ENCODE results near the gene PRKCD.

The PRKCD gene

GRCh38 chr3:53230789-53231188, 69.8 kb downstream of the PRKCD start:
- no peak for DNase-seq (ENCODE audit: low read depth in 1 of 2, low spot score in 1 of 2)

DNA sequence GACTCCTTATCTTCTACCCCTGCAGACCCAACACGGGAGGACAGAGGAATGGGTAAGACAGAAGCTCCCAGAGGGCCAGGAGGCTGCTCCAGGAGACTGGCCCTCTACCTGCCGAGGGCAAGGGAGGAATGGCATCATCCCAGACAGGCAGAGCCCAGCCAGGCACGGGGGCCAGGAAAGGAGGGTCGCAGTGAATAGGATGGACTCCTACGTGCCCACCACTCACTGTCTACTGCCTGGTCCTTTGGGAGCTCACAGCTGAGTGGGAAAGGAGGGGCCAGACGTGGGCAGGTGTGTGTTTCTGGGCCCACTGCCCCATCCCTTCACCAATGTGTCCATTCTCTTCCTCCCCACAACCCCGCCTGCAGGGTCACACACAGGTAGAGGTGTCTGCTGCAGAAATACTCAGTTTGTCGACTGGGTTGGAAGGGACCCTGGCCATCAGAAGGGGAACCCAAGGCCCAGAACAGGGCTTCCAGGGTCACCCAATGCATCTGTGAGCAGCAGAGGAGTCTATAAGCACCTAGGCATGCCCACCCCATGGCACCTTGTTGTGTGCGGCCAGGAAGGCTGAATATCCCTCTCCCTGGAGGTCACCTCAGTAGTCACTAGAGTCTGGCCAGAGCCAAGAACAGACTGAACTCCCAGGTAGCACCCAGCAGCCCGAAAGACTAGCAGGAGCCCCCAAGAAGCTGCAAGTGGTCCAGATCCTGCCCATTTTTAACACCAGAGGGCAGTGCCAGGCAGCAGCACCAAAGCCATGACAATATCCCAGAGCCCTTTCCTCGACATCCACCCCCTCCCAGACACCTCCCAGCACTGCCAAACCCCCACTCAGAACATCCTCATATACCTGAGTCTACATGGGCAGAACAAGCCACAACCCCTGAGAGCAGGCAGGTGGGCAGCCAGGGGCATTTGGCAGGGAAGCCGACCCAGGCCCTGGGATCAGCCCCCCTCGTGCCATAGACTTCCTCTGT, 70.8 kb downstream of the PRKCD start:
- no peak for DNase-seq (ENCODE audit: low read depth in 1 of 2, low spot score in 1 of 2)

DNA sequence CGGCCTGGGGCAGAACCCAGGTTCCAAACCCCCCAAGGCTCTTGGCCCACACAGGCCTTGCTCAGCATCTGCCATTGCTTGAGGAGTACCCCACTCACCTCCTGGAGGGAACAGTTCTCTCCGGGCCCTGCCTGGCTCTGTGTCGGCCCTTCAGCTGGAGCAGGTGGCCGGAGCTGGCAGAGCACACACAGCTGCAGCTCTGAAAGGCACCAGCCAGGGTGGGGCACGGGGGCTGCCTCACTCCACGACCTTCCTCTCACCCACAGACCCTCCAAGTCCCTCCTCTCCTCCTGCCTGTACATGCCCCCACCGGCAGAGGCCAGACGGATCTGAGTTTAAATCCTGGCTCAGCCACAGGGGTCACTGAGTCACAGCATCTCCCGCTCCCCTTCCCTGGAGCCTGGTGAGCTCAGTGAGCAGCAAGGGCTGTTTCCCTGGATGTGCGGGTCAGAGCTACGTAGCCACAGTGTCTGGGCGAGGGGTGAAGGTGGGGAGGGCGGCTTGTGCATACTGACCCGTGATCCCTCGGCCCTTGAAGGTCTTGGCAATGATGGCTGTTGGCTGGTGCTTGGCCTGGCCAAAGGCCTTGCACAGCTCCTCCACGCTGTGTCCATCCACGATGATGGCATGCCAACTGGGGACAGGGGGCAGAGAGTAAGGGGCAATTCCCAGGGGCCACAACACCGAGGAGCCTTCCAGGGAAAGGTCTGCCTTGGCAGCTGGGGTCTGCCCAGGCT, 71.8 kb downstream of the PRKCD start:
- DNase-seq (ENCODE audit: low read depth in 1 of 2, low spot score in 1 of 2): no peak

GRCh38 chr3:53234130-53234840, 73.3 kb downstream of the PRKCD start:
- no peak for DNase-seq (ENCODE audit: low read depth in 1 of 2, low spot score in 1 of 2)

DNA sequence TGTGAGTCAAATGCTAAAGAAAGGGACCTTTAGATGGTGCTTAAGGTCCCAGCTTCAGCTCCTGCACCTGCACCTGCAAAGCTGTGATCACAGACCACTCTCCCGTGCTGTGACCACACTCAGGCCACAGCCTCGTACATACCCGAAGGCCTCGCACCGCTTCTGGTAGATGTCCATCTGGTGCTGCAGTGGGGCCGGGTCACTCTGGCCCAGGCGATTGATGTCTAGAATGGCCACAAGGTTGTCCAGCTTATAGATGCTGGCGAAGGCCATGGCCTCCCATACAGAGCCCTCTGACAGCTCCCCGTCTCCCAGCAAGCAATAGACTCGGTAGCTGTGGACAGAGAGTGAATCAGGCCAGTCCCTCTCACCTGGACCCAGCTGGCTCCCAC, 73.8 kb downstream of the PRKCD start:
- DNase-seq (ENCODE audit: low read depth in 1 of 2, low spot score in 1 of 2): no peak

DNA sequence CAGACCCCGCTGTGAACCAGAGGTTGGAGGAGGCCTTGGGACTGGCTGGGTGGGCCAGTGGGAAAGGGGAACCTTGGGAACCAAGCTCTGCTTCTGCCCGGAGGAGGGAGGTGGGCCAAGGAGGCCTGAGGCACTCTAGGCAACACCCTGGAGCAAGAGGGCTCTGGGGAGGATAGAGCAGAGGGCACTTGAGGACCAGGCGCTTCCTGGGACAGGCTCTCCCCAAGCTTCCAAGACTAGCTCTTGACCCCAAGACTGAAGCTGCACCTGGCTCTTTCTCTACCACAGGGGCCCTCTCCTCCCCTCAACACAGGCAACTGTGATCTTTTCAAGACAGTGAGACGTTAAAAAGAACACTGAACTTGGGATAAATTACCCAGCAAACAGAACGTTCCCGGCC, 74.5 kb downstream of the PRKCD start:
- DNase-seq (ENCODE audit: low read depth in 1 of 2, low spot score in 1 of 2): no peak

DNA sequence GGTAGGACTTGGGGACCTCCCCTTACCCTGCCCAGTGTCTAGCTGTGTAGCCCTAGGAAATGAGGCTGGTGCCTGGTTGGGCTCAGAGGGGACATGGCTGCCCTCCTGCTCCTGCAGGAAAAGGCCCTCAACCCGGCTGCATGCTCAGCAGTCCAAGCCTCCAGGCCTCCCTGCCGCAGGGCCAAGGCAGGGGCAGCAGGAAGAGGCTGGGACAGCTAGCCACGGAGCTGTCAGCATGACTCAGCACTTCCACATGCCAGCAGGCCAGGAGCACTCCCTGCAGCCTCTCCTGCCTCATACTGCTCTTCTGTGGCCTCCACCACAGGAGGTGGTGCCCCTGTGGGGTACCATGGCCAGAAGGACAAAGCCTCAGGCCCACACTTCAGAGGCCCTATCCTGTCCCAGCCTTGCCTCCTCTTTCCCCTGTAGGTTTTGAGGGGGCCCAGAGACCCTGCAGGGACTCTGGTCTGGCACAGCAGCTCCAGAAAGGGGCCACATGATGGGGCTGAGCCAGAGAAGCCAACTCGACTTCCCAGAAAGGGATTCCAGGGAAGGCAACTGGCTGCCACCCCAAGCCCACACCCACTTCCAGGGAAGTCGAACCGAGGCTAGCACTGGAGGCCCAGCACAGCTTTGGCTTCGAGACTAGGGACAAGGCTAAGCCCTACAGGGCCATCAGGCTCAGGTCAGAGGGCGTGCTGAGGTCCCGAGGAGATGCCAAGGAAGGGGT, 75.3 kb downstream of the PRKCD start:
- no peak for DNase-seq (ENCODE audit: low read depth in 1 of 2, low spot score in 1 of 2)

DNA sequence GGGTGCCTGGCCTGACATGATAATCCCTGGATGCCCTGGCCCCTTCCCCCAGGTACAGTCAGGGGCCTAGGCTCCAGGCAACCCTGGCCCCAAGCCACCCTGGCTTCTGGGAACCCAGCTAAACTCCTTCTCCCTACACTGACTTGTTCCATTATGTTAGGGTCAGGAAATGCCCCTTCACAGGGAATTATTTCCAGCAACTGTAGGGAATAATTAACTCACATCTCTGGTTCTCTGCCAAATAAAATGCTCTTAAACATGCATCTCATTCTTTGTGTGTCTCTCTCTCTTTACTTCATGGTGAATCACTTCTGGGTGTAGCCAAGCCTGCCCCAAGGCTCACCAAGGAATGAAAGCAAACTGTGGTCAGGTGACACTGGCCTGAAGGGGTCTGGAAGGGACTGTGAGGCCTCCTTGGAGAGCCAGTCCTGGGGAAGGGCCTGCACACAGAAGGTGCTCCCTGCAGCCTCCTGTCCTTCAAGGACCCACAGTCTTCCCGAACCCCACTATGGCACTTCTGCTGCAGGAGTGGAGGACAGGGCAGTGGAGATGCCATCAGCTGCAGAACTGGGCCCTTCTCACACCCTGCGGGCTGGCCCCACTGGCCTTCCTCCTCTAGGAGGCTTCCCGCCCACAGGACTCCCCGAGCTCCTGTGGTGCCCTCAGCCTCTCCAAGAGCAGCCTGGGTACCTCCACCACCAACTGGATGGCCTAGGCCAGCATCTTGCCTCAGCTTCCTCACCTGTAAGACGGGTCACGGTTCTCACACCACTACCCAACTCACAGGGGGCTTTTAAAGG, 77.2 kb downstream of the PRKCD start:
- no peak for DNase-seq (ENCODE audit: low read depth in 1 of 2, low spot score in 1 of 2)

GRCh38 chr3:53238886-53239285, 77.9 kb downstream of the PRKCD start:
- no peak for DNase-seq (ENCODE audit: low read depth in 1 of 2, low spot score in 1 of 2)

DNA sequence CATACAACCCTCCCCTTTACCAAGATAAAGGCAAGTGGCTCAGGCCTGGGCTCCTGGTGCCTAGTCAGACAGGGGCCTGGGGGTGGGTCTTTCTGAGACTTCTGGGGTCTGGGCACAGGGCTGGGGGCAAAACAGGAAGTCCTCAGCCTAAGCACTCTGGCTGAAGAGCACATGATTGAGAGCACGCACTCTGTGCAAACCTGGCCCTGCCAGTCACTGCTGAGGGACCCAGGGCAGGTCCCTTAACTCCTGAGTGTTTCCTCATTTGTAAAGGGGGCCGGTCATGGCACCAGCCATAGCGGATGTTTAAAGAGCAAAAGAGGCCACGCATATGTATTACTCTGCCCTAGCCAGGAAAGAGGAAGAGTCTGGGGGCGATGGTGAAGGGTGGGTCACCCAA, 78.8 kb downstream of the PRKCD start:
- no peak for DNase-seq (ENCODE audit: low read depth in 1 of 2, low spot score in 1 of 2)

- DNase-seq (ENCODE audit: low read depth in 1 of 2, low spot score in 1 of 2): no peak
Observed at GRCh38 chr3:53240989-53241972, 80.3 kb downstream of the PRKCD start.

DNA sequence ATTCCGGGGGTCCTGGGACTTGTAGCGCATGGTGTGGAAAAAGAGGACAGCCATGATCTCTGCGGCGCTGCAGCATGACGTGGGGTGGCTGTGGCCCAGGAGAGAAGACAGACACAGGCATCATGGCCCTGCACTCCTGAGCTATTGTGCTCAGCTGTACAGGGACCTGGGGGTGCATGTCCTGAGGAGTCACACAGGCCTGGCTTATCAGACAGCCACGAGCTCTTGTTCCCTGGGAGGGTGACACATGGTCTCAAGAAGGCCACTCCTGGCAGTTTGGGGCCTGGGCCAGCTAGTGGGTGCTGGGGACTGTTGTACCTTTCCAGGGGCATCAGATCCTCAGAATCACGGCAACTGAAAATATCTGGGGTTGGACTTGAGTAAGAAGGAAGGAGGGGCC, 81.1 kb downstream of the PRKCD start:
- no peak for DNase-seq (ENCODE audit: low read depth in 1 of 2, low spot score in 1 of 2)

Data from stimulated activated CD4-positive, alpha-beta T cell treated with anti-CD3 and anti-CD28 coated beads, Interleukin-15, amount 100 ng/mL, for 1 hour (primary cell).